Ishikawa (cell line): Measurements from ENCODE around the gene SPX.

Experiments
- CEBPB ChIP-seq: IDR thresholded peaks from 2 replicates; pipeline ENCODE4 v1.6.1; 2012
- CREB1 ChIP-seq: IDR thresholded peaks from 2 replicates; pipeline ENCODE4 v1.6.1; 2012; ENCODE audit warnings: low read depth
- EGR1 ChIP-seq: IDR thresholded peaks from 2 replicates; pipeline ENCODE4 v1.6.1; 2012
- EP300 ChIP-seq: IDR thresholded peaks from 2 replicates; pipeline ENCODE4 v1.6.1; 2012; ENCODE audit warnings: borderline replicate concordance
- FOXM1 ChIP-seq: IDR thresholded peaks from 2 replicates; pipeline ENCODE4 v1.6.1; 2012; ENCODE audit warnings: low read depth, borderline replicate concordance
- NFIC ChIP-seq: IDR thresholded peaks from 2 replicates; pipeline ENCODE4 v1.6.1; 2012
- RAD21 ChIP-seq: IDR thresholded peaks from 2 replicates; pipeline ENCODE4 v1.6.1; 2012; ENCODE audit warnings: low read depth
- TAF1 ChIP-seq: IDR thresholded peaks from 2 replicates; pipeline ENCODE4 v1.6.1; 2012; ENCODE audit warnings: low read depth, mild to moderate bottlenecking
- TCF12 ChIP-seq: IDR thresholded peaks from 2 replicates; pipeline ENCODE4 v1.6.1; 2012; ENCODE audit warnings: low read depth
- TEAD4 ChIP-seq: IDR thresholded peaks from 2 replicates; pipeline ENCODE4 v1.6.1; 2012
- YY1 ChIP-seq: IDR thresholded peaks from 2 replicates; pipeline ENCODE4 v1.6.1; 2012; ENCODE audit warnings: low read depth
- ZBTB7A ChIP-seq: IDR thresholded peaks from 2 replicates; pipeline ENCODE4 v1.6.1; 2012; ENCODE audit warnings: low read depth
- TF ChIP-seq, protein P1 (sequence below): IDR thresholded peaks from 2 replicates; pipeline ENCODE4 v1.6.1; 2012
- TF ChIP-seq, protein P2 (sequence below): IDR thresholded peaks from 2 replicates; pipeline ENCODE4 v1.6.1; 2012
- TF ChIP-seq, protein P3 (sequence below): IDR thresholded peaks from 2 replicates; pipeline ENCODE4 v1.6.1; 2012; ENCODE audit warnings: low read depth, mild to moderate bottlenecking

SPX gene

DNA sequence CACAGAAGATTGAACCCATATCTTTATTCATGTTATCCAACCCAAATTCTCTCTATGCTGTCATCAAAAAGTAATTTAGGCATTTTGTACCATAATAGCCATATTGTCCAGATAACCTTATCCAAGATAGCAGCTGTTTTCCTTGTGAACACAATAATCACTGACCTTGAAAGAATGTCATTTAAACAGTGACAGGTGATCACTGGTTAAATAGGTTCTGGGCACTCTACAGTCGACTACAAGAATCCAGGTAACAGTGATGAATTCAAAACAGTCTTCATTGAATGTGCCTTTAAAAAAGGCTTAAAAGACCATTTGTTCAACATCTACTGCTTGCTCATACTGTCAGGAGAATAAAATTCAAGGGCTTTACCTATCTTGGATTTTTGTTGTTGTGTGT lies 4.6 kb upstream of the SPX start:
- no peak for TF ChIP-seq ZBTB7A
- TF ChIP-seq, protein P1, sequence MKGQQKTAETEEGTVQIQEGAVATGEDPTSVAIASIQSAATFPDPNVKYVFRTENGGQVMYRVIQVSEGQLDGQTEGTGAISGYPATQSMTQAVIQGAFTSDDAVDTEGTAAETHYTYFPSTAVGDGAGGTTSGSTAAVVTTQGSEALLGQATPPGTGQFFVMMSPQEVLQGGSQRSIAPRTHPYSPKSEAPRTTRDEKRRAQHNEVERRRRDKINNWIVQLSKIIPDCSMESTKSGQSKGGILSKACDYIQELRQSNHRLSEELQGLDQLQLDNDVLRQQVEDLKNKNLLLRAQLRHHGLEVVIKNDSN = no peak
- no peak for TF ChIP-seq YY1
- TF ChIP-seq RAD21 = no peak
- no peak for TF ChIP-seq TCF12
- no peak for TF ChIP-seq EP300
- no peak for TF ChIP-seq CEBPB
- TF ChIP-seq EGR1 = no peak
- TF ChIP-seq TAF1 = no peak
- TF ChIP-seq CREB1 = no peak
- TF ChIP-seq, protein P2, sequence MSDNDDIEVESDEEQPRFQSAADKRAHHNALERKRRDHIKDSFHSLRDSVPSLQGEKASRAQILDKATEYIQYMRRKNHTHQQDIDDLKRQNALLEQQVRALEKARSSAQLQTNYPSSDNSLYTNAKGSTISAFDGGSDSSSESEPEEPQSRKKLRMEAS = no peak
- TF ChIP-seq, protein P3, sequence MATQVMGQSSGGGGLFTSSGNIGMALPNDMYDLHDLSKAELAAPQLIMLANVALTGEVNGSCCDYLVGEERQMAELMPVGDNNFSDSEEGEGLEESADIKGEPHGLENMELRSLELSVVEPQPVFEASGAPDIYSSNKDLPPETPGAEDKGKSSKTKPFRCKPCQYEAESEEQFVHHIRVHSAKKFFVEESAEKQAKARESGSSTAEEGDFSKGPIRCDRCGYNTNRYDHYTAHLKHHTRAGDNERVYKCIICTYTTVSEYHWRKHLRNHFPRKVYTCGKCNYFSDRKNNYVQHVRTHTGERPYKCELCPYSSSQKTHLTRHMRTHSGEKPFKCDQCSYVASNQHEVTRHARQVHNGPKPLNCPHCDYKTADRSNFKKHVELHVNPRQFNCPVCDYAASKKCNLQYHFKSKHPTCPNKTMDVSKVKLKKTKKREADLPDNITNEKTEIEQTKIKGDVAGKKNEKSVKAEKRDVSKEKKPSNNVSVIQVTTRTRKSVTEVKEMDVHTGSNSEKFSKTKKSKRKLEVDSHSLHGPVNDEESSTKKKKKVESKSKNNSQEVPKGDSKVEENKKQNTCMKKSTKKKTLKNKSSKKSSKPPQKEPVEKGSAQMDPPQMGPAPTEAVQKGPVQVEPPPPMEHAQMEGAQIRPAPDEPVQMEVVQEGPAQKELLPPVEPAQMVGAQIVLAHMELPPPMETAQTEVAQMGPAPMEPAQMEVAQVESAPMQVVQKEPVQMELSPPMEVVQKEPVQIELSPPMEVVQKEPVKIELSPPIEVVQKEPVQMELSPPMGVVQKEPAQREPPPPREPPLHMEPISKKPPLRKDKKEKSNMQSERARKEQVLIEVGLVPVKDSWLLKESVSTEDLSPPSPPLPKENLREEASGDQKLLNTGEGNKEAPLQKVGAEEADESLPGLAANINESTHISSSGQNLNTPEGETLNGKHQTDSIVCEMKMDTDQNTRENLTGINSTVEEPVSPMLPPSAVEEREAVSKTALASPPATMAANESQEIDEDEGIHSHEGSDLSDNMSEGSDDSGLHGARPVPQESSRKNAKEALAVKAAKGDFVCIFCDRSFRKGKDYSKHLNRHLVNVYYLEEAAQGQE = no peak
- no peak for TF ChIP-seq NFIC
- no peak for TF ChIP-seq TEAD4
- no peak for TF ChIP-seq FOXM1

DNA sequence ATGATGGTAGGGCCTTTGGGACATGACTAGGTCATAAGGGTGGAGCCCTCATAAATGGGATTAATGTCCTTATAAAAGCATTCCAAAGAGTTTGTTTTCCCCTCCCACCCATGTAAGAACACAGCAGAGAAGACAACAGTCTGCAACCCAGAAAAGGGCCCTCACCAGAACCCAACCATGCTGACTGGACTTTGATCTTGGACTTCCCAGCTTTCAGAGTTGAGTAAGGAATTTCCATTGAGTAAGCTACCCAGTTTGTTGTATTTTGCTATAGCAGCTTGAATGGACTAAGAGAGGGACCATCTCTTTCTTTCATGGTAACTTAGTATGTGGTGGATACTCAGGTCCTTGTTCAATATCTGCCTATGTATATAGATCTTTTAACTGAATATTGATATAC lies 2.9 kb upstream of the SPX start:
- no peak for TF ChIP-seq TCF12
- no peak for TF ChIP-seq EP300
- TF ChIP-seq FOXM1 = no peak
- TF ChIP-seq CREB1 = no peak
- no peak for TF ChIP-seq ZBTB7A
- TF ChIP-seq, protein P3 = no peak
- TF ChIP-seq TAF1 = no peak

DNA sequence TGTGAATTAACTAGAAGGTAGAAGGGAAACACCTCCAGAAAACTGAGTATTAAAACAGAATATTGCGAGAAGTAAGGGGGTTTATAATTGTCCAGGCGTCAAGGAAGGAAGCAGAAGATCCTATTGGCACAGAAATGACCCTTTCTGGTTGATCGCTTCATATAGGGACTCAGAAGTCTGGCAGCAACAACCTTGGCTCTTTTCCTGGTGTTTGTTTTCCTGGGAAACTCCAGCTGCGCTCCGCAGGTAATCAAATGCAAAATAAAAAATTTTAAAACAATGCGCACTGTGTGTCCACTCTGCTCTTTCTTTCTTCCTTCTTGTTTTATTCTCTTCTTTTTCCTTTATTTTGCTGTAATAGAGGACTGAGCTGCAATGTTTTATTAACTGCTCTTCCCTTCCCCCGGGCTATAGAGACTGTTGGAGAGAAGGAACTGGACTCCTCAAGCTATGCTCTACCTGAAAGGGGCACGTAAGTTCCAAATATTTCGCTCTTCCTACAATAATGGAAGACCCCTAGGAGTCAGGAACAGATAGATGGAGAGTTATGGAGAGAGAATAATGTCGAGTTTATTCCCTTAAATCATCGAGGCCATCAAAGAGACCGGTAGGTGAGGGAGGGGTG lies 737 bp downstream of the SPX start:
- TF ChIP-seq, protein P1 = no peak
- TF ChIP-seq FOXM1 (peak; percentile 9; the same call in 1 of the 2 replicates), NFIC (0 out of 2 replicates have a peak, but pooled peaks have one; percentile 66)

DNA sequence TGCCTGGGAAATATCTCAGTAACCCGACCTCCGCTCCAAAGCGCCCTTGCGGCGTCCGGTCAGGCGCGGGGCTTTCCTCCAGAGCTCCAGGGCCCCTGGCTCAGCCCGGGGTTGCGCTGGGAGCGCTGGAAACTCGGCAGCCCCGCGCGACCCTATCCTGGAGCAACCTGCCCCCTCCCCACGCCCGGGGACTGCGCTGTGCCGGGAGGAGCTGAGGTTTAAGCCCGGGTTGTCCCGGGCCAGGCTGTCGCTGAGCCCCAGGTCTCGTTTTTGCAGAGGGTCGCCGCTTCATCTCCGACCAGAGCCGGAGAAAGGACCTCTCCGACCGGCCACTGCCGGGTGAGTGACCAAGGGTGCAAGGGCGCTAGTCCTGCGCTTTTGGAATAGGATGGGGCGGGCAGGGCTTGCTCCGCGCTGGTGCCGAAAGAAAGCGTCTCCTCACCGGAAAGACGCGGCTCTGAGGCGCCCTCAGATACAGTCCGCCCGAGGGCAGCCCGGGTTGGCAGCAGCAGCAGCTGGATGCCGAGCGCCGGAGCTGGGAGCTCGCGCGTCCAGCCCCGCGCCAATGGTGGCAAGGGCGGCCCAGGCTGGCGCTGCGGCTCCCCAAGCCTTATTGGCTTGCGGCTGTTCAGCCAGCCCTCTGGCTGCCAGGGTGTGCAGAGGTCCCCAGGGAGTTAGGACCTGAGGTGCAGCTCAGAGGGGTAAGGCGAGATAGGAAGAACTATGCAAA lies 1.5 kb downstream of the SPX start:
- no peak for TF ChIP-seq EP300
- peak; percentile 15; the same call in 1 of the 2 replicates for TF ChIP-seq NFIC
- no peak for TF ChIP-seq TAF1
- peak; percentile 84; the same call in 1 of the 2 replicates for TF ChIP-seq ZBTB7A
- no peak for TF ChIP-seq CREB1
- no peak; the same call in 1 of the 2 replicates for TF ChIP-seq TCF12
- TF ChIP-seq YY1 = no peak

DNA sequence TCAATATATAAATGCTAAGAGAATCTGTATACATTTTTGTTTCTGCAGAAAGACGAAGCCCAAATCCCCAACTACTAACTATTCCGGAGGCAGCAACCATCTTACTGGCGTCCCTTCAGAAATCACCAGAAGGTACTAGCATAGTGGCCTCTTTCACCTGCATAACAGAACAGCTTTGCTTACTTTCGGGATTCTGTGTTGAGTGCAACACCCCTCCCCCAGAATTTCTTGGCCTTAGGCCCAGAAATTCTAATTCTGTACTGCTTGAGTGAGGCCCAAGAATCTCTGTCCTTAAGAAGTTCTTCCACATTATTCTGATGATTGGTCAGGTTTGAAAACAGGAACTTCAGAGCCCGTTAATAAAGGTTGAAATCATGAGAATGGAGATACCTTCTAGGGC lies 2.9 kb downstream of the SPX start:
- TF ChIP-seq YY1 (no peak), CEBPB (no peak), CREB1 (no peak), TEAD4 (peak; percentile 66), EGR1 (no peak), NFIC (peak; percentile 92), EP300 (0 out of 2 replicates have a peak, but pooled peaks have one; percentile 31), TAF1 (no peak), TCF12 (no peak), ZBTB7A (no peak), FOXM1 (0 out of 2 replicates have a peak, but pooled peaks have one; percentile 28)
- TF ChIP-seq, protein P3 = no peak
